Measurements from ENCODE around the gene MEF2D.

The MEF2D gene

DNA sequence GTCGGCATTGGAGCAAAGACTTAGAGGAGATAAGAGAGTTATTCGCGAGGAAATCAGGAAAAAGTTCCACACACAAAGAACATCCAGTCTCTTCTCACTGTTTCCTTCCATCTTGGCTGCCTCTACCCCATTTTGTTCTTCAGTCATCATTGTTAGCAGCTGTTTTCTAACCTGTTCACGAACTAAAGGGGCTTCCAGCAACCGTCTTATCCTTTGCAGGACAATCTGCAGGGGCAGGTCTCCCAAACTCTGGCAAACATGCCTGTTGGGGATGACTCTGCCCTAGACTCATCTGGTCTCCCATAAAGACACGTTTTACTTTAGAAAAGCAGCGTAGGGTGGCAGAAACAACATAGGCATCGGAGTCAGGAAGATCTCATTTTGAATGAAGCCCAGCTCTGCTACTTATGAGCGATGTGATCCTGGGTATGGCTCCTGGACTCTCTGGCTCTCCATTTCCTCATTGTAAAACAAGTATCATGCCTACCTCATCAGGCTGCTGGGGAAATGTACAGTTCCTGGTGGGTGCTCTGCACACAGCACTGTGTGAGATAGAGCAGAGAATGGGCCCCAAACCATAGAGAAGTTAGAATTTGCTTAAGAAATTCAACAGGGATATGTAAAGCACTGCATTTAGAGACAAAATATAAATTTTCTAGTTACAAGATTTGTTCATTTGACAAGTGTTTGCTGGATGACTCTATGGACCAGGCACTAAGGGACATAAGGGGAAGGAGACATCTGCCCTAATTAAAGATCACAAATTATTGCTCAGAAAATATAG, 59.7 kb downstream of the MEF2D start:
- DNase-seq (ENCODE audit: low read depth) = no peak

DNA sequence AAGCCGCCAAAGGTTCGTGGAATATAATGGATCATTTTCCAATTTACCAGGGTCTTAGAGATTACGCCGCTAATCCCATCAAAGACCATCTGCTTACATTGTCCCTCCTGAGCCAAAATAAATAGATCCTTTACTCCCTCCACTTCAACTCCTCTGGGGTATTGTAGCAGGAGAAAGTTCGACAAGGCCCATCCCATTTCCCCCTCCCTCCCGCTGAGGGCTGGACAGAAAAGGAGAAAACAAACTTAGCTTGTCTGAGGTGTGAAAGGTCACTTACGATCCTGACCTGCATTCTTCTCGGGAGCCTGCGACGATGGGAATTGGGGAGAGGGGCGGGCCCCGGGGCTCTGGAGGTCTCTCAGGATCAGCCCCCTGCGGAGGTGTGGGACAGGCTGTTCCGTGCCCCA, 60.8 kb downstream of the MEF2D start:
- DNase-seq (ENCODE audit: low read depth) = no peak

DNA sequence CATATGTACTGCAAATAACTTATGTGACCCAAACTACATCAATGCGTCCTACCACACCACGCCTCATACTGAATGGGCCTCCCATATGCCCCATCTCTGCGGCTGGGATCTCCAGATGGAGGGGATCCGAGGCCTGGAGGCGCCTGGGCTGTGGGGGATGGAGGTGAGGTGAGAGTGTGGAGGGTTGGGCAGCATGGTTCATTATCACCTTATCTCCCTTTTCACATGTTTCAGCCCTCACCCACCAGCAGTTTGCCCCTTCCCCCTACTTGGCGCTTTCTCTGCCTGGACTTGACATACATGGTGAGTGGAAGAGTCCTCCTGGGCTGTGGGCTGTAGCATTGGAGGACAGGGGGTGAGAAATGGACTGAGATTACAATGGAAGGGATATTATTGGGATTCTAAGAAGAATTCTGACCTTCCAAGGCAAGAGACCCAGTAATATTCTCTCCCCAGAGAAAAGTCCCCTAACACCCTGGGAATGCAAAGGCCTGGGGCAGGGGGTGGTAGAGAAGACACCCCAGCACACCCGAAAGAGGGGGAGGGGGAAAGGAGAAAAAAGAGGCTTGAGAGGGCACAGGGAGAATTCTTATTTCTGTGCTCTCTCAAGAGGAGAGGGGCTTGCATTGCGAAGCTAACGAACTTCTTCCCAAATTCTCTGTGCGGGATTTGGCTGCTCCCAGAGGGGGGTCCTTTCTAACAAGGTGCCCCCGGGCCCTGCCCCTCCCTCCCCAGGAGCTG, 61.4 kb downstream of the MEF2D start:
- no peak for DNase-seq (ENCODE audit: low read depth)

DNA sequence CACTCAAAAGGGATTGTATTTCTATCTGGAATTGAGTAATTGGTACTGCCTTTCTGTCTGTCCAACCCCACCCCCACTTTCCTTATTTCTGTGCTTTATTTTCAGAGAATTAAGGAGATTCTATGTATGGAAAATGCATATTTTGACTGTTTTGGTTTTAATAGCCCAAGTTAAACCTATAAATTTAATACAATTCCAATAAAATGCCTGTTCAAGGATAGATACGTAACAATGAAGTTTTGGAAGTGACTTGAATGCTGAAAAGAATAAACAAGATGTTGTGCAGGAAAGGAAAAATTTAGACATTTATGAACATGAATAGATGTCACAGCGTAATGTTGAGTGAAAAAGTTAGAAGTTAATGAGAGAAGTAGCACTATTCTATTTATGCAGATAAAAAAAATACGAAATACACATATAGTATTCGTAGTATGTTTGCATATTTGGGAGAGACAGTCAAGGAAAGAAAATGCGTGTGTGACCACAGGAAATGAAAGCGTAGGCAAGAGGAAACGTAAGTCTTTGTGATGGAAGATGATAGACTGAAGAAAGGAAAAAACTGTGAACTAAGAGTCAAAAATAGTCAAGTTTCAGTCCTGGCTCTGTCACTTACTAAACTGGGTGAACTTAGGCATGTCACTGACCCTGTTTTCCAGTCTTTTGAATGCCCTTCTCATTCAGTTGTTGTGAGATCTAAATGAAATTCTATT, 62.1 kb downstream of the MEF2D start:
- DNase-seq (ENCODE audit: low read depth) = no peak

DNA sequence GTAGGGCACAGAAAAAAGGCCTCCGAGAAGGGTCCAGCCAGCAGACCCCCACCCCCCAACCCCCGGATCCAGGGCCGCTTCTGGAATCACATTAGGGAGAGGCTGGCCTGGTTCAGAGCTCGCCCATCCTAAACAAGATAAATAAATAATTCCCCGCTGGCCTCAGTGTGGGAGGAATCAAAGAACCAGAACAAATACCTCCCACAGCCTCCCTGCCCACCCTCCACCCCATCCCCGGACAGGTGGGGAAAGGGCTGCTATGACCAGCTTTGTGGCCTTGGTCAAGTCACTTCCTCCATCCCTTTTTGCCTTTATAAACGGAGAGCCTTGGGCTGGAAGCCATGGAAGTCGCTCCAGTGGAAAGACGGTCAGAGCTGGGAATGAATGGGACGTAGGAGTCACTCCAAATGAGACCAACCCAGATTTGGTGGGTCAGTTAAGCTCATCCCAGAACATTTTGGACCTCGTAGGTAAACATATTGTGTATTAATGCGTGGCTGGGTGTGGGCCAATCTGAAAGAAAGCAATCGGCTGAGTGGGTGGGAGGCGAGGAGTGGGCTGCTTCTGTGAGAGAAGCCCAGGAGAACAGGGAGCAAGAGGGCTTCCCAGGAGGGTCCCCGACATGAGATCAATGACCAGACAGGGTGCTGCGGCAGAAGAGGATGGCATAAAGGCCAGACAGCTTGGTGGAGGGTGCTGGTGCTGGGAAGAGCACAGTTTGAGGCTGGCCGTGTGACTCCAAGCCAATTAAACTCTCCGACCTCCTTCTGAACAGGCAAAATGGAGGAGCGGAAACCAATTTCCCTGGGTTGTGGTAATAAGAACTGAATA, 63.3 kb downstream of the MEF2D start:
- DNase-seq (ENCODE audit: low read depth) = no peak

DNA sequence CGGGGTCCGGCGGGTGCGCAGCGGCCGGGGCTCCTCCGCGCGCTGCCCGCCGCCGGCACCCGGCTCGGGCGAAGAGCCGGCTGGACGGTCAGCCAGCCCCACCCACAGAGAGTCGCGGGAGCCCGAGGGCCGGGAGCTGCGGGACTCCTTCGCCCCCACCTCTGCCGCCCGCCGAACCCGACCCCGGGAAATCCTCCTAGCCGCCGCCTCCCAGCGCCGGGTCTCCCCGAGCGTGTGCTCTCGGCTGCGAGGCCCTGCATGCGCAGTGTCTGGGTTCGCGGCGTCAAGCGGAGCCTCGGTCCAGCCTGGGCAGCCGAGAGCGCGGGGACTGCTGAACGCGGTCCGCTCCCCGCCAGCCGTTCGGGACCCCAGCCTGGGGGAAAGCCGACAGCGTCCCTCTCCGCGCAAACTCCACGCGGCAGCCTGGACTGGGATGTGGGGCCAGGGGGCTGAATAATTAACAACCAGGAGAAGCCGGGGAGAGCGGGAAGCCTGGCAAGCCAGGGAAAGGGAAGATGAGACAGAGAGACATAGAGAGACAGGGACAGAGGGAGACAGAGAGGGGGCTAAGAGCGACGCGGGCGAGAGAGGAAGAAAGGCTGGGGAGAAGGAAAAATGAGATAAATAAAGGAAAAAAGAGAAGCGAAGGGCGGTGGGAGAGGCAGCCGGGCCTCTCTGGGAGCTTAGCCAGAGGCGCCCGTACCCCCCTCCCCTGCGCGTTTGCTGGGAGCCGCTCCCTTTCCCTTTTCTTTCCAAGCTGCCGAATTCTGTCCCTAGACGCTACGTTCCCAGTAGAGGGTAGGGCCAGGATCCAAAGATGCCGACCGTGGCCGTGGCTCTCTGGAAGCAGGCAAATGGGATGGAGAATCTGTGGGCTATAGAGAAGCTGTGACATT, 64.2 kb downstream of the MEF2D start:
- DNase-seq (ENCODE audit: low read depth) = no peak

DNA sequence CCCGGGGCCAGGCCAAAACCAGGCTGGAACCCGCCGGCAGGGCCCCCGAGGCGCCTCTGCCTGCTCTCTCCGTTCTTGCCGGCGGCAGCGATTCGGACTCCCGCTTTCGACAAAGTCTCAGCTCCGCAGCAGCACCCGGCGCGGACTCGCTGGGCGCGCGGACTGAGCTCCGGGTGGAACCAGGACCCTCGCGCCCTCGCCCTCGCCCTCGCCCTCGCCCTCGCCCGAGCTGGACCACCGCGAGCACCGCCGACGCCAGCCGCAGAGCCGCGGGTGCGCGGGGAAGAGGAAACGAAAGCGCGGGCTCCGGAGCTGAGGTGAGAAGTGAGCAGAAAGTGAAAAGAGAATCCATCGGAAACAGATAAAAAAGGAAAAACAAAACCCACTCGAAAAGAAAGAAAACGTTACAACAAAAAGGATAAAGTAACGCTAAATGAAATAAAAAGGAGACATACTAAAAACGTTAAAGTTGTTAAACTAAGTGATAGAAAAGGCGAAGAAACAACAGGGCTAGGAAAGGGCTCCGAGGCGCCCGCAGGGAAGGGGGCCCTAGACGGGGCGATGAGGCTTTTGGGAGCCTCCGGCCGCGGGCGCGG, 64.9 kb downstream of the MEF2D start:
- no peak for DNase-seq (ENCODE audit: low read depth)

DNA sequence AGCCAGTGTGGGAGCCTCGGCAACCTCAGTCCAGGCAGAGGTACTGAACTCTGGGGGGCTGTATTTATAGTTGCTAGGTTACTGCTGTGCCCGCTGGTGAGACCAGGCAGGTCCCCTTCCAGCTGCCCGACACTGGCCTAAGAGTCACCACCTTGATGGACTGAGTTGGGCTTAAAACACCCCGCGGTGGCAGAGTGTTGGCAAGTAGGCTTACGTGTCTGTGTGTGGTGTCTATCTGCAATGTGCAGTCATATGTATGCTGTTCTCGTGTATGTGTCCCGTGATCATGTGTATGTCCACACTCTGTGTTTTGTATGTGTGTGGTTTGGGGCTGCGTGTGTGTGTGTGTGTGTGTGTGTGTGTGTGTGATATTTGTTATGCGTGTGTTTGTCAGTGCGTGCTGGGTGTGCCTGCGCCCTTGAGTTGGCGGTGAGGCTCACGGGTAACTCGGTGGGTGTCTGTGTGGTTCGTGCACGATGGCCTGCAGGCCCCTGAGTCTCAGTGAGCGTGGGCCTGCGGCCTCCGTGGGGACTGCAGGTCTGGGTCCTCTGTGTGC, 65.5 kb downstream of the MEF2D start:
- no peak for DNase-seq (ENCODE audit: low read depth)

DNA sequence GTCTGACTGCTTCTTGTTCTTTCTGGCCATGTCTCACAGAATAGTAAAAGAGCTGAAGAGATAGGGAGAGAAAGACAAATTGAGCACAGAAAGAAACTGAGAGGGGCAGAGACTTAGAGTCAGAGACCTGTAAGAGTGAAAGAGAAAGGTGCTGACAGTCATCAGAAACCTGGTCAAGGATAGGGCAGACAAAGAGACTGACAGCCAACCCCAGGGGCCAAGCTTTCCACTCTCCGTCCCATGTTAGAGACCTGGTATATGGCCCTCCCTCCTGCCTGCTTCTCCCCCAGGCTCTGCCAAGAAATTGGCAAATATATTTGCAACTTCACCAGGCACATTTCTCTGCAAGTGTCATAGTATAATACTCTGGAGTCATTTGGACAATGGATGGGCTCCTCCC, 67.0 kb downstream of the MEF2D start:
- DNase-seq (ENCODE audit: low read depth) = no peak

DNA sequence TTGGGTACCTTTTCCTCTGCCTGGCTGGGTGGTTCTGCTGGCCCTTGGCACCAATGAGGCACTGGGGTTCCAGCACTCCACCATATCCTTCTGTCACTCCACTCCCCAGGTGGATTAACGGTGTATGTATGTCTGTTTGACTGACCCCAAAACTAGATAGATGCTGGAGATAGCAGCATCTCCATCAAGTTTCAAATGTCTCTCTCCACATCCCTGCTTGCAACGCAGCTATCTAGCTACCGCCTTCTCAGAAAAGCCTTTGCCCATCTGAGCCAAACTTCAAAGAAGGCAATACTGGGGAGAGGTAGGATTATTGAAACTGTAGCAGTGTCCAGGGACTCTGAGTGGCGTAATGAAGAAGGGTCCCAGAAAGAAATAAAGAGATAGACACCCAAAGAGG, 67.5 kb downstream of the MEF2D start:
- no peak for DNase-seq (ENCODE audit: low read depth)

DNA sequence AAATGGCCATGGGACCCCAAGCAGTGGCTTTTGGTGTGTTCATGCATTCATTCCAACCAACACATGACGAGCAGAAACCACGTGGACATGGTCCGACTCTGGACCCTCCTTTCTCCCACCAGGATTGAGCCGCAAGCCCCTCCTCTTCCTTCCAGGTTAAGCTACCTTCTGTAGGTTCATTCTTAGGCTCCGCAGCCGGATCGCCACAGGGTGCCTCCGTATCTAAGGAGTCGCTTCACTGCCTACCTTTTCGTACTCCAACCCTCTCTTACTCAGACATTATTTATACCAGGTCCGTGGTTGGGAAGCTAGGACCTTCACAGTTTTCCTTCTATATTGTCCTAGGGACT, 67.9 kb downstream of the MEF2D start:
- DNase-seq (ENCODE audit: low read depth) = no peak

DNA sequence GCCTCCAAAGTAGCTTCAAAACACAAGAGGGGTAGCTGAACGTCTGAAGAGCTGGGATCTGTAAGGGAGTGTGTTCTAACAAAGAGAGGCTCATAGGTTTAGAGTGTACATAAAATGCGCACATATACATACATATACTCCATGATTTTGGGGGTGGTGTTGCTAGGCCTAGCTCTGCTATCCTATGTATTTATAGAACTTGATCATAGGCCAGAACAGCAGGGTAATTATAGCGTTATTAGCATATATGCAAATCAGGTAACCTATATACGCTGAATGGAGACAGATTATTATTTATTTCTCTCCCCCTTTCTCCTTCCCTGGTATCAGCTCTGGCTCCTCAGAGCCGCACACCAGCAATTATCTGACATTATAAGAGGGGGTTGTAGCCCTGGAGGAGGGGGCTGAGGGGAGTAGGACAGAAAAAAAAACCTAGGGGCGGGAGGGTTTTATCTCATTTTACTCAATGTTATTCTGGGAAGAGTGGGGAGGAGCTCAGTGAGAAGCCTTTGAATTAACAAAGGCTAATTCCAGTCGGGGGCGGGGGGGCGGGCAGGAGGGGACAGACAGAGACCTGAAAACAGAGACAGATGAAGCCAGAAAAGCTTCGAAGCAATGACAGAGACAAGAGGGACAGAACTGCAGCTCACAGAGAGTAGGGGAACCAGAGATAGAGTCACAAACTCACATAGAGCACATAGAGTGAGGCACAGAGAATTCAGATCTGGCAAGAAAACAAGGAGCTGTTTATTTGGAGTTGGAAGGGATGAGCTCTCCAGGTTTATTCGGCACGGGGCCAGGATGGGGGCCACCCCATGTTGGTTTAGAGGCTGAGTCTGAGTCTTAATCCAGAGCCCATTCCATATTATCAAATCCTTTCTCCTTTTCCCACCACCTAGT, 68.6 kb downstream of the MEF2D start:
- DNase-seq (ENCODE audit: low read depth) = no peak

DNA sequence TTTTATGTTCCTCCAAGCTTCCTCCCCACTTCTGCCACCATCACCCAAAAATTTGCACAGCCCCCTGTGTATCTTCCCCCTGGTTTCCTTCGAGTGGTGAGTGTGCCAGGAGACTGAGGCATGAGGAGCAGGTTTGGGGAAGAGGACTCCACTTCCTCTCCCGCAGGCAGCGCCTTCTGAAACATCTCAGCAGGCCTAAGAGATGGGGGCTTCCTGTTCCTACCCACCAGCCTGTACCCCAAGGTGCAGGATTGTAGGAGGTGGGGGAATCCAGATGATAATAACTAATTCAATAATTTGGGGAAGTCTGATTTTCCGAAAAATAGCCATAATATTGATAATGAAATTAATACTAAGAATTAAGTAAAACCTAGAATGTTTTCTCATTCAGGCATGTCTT, 69.2 kb downstream of the MEF2D start:
- DNase-seq (ENCODE audit: low read depth) = no peak

DNA sequence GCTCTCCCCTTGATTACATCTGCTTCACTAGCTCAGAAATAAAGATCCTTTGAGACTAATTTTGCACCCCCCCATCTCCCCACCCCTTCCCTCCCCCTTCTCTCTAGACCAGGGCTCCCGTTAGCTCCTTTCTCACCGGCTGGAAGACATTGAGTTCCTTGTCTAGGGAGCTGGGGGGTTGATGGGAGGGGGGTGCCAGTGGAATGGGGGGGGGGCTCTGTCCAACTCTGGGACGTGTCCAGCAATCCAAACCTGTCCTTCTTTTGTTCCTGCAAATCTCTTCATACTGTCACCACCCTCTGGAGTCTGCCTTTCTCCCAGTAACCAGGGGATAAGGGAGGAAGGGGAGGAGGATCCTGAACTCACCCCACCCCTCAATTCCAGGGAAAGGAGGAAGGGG, 69.7 kb downstream of the MEF2D start:
- no peak for DNase-seq (ENCODE audit: low read depth)

DNA sequence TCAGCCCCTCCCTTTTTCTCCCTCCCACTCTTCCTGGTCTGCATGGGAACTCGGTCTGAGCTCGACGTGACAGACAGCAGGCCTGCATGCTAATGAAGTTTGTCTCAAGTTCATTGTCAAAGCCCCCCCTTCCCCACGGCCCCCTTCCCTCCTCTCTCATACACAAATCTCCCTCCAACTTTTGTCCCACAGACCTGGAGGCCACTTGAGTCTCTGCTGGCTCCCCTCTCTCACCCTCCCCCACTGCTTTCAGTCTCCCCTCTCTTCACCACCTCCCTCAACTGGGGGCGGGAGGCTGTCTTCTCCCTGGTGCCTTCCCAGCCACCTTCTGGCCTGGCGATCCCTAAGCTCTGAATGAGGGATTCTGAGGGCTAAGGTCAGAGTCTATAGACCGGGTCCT, 70.3 kb downstream of the MEF2D start:
- no peak for DNase-seq (ENCODE audit: low read depth)

DNA sequence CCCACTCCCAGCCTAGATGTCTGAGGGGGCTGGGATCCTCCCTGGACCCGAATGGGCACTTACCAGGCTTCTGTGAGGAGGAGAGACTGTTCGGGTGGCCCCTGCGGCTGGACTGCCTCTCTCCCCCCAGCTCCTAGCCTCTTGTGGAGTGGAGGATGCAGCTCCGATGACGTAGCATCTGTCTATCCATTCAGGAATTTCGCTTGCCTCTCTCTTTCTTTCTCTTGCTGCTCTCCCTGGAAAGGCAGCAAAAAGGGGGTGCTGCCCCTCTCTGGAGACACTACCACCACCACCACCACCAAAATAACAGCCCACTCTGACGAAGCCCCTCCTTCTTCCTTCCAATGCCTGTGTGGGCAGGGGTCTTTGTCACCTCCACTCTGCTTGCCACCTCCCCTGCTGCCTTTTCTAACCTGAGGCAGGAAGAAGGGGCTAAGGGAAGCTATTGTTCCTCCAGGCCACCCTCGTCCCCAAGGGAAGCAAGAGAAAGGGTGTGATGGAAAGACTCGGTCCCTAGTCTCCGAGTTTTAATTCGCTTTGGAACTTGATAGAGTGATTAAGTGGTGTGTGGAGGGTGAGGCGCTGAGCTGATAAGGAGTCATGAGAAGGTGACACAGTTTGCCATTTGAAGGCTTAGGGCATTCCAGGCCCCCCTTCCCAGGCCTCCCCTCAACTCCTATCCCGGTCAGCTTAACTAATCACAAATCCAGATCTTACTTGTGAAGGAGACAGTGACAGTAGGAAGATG, 71.1 kb downstream of the MEF2D start:
- no peak for DNase-seq (ENCODE audit: low read depth)

DNA sequence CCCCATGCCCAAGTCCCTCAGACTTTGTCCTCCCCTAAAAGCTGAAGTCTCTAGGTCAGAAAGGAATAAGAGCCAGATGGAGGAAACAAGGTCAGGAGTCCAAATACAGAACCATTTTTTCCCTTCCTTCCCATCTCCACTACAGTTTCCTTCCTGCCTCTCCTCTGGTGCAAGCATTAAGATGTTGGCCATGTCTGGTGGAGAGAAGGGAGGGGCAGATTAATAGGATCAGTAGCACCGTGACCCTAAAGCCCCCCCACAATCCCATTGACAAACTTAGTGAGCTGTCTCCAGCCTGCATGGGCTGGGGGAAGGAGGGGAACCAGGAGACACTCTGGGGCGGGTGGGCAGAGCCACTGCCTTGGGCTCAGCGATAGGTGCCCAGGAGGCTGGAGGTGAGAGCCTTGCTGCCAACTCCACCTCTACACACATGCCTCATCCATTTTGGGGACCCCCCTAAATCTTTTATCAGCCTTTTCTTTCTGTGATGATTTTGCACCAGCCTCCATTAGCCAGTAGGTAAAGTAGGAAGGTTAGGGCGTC, 71.8 kb downstream of the MEF2D start:
- DNase-seq (ENCODE audit: low read depth) = no peak

DNA sequence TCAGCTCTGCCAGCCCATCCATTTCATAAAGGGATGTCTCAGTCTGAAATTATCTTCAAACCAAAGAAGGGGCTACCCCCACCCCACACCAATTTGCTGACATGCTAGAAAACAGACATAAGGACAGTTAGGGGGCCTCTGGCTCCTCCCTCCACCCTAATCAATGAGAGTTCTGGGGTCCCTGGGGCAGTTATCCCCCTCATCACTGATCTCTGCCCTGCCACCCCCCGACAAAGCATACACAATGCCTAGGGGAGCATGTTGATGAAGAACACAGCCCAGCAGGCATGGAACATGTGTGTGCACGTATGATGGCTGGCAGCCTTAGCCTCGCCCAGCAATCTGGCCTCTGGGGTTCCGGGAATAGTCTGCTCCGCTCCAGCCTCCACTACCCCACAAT, 72.6 kb downstream of the MEF2D start:
- no peak for DNase-seq (ENCODE audit: low read depth)

Measured in amniotic epithelial cell (primary cell).